K562 (cell line): ENCODE results near the gene OR2Z1. TPM values are rescaled to one million over a fixed set of nuclear protein-coding genes. Genes with fewer than 3 reads are reported as not detected.

Experiments used
- ATAC-seq: fragments of 200-7000 bp; cut with Tn5 transposase; 3 replicates; pipeline ENCODE4 v1.9.1; 2020; ENCODE audit warnings: moderate library complexity
- BruUV-seq: library from RNA; stranded (reverse); fragments of 400-500 nt; replicated peaks from 2 replicates; lab custom pipeline; 2021; lab: Mats Ljungman, UMichigan
- CTCF ChIA-PET: fragments of 300-600 bp; formaldehyde crosslinking; extraction: SDS; loops from one replicate; lab custom pipeline; 2021; ENCODE audit warnings: low intra/inter-chr PET ratio; lab: Yijun Ruan, JAX
- POLR2A ChIA-PET: fragments of 300-600, 350-650 bp; sonication (Branson Sonifier 250); formaldehyde crosslinking; extraction: SDS; loops from one replicate; lab custom pipeline; 2021; ENCODE audit warnings: antibody characterized with exemption, inconsistent platforms; lab: Yijun Ruan, JAX
- DNase-seq, 4 experiments: peaks; one replicate each; pipeline versions ENCODE4 v3.0.0 to v3.0.0-alpha.2; 2011 to 2018; ENCODE audit warnings: low spot score in 3 of 4, mixed read lengths in 3 of 4; ENCODE audit errors: extremely low read depth in 1 of 4
- FAIRE-seq: peaks from 2 replicates; lab custom pipeline; 2011; peaks lifted over from hg19 to GRCh38; lab: Jason Lieb, UNC
- H2AFZ ChIP-seq: 2 replicates; pipeline ENCODE4 v1.6.0; 2011; ENCODE audit warnings: low read depth, low read length, control low read depth, inconsistent platforms
- H3K27ac ChIP-seq: fragments of 200-600 bp; 3 replicates; pipeline ENCODE4 v1.8.0; 2011; ENCODE audit warnings: low read depth, mild to moderate bottlenecking, control low read depth, inconsistent platforms, low read length, moderate library complexity, mixed read lengths; ENCODE audit errors: extremely low read depth
- H3K27me3 ChIP-seq, 2 experiments: fragments of 300-600 bp in 1 of 2; 2 replicates in 1 of 2; 3 replicates in 1 of 2; pipeline versions ENCODE4 v1.6.0 to v1.8.0; 2011; ENCODE audit warnings: inconsistent platforms in 2 of 2, low read length in 2 of 2, mild to moderate bottlenecking in 1 of 2, mixed read lengths in 1 of 2, moderate library complexity in 1 of 2; ENCODE audit not compliant: control insufficient read depth in 2 of 2, insufficient read depth in 2 of 2
- H3K36me3 ChIP-seq: fragments of 300-600 bp; 3 replicates; pipeline ENCODE4 v1.8.0; 2011; ENCODE audit warnings: mild to moderate bottlenecking, low read length, inconsistent platforms; ENCODE audit not compliant: control insufficient read depth, insufficient read depth
- H3K4me1 ChIP-seq, 2 experiments: fragments of 200-600 bp in 1 of 2; replicated peaks in 1 of 2; 2 replicates in 1 of 2; 3 replicates in 1 of 2; pipeline versions ENCODE4 v1.5.1 to v1.8.0; 2011; ENCODE audit warnings: inconsistent platforms in 2 of 2, low read length in 2 of 2, mild to moderate bottlenecking in 1 of 2, mixed read lengths in 1 of 2, moderate library complexity in 1 of 2; ENCODE audit not compliant: control insufficient read depth in 2 of 2, insufficient read depth in 2 of 2
- H3K4me2 ChIP-seq: 2 replicates; pipeline ENCODE4 v1.6.1; 2011; ENCODE audit warnings: low read length, control low read depth, inconsistent platforms, mixed read lengths; ENCODE audit not compliant: insufficient read depth
- H3K4me3 ChIP-seq: fragments of 200-600 bp; sonication (generic), shearing (Covaris generic); 2 replicates; pipeline ENCODE4 v1.5.1; 2016; ENCODE audit warnings: control low read depth, inconsistent platforms
- H3K79me2 ChIP-seq: fragments of 200-600 bp; 3 replicates; pipeline ENCODE4 v1.8.0; 2011; ENCODE audit warnings: low read length, inconsistent platforms; ENCODE audit not compliant: control insufficient read depth, insufficient read depth
- H3K9ac ChIP-seq, 2 experiments: 2 replicates each; pipeline versions ENCODE4 v1.6.0 to v1.6.1; 2011; ENCODE audit warnings: low read depth in 2 of 2, low read length in 2 of 2, control low read depth in 1 of 2, inconsistent platforms in 1 of 2, mild to moderate bottlenecking in 1 of 2, mixed read lengths in 1 of 2; ENCODE audit not compliant: insufficient read depth in 1 of 2
- H3K9me1 ChIP-seq: one replicate; pipeline ENCODE4 v1.6.0; 2011; ENCODE audit warnings: inconsistent platforms, mild to moderate bottlenecking, low read length, moderate library complexity; ENCODE audit not compliant: control insufficient read depth, insufficient read depth
- H3K9me3 ChIP-seq: replicated peaks from 2 replicates; pipeline ENCODE4 v1.5.1; 2011; ENCODE audit warnings: low read depth, low read length, inconsistent platforms; ENCODE audit not compliant: control insufficient read depth, insufficient read depth
- H4K20me1 ChIP-seq: replicated peaks from 2 replicates; pipeline ENCODE4 v1.6.1; 2011; ENCODE audit warnings: low read length, inconsistent platforms, mixed read lengths; ENCODE audit not compliant: control insufficient read depth, insufficient read depth
- CC2D1A ChIP-seq: fragments of 450-650 bp; IDR thresholded peaks from 2 replicates; pipeline ENCODE4 v1.6.1; 2017; ENCODE audit warnings: mild to moderate bottlenecking
- EP400 ChIP-seq: fragments of 450-650 bp; IDR thresholded peaks from 2 replicates; pipeline ENCODE4 v1.6.1; 2017; ENCODE audit warnings: antibody characterized with exemption, mild to moderate bottlenecking, moderate library complexity
- GABPB1 ChIP-seq: sonication (generic); formaldehyde crosslinking; IDR thresholded peaks from 2 replicates; pipeline ENCODE4 v1.8.0; 2022; ENCODE audit warnings: mild to moderate bottlenecking, missing genetic modification reagents
- HBP1 ChIP-seq: fragments of 450-650 bp; formaldehyde crosslinking; IDR thresholded peaks from 2 replicates; pipeline ENCODE4 v1.4.0; 2022; ENCODE audit warnings: missing genetic modification characterization
- HES1 ChIP-seq: fragments of 450-650 bp; IDR thresholded peaks from 2 replicates; pipeline ENCODE4 v1.6.1; 2016; ENCODE audit warnings: low read depth, mild to moderate bottlenecking, moderate library complexity
- HMG20B ChIP-seq: fragments of 250-450 bp; sonication (Bioruptor Pico); IDR thresholded peaks from 2 replicates; pipeline ENCODE4 v1.5.0; 2021; ENCODE audit warnings: mild to moderate bottlenecking
- HNRNPLL ChIP-seq: fragments of 200-400 bp; formaldehyde crosslinking; IDR thresholded peaks from 2 replicates; pipeline ENCODE4 v1.6.1; 2017; ENCODE audit warnings: low read length, low read depth, mild to moderate bottlenecking; ENCODE audit not compliant: poor library complexity, severe bottlenecking
- MITF ChIP-seq: IDR thresholded peaks from 2 replicates; pipeline ENCODE4 v1.6.1; 2014; ENCODE audit warnings: antibody characterized with exemption
- NCOA6 ChIP-seq: fragments of 450-650 bp; IDR thresholded peaks from 2 replicates; pipeline ENCODE4 v1.6.1; 2017; ENCODE audit warnings: mild to moderate bottlenecking
- RBFOX2 ChIP-seq: fragments of 200-400 bp; formaldehyde crosslinking; IDR thresholded peaks from 2 replicates; pipeline ENCODE4 v1.6.1; 2017; ENCODE audit warnings: low read depth, mild to moderate bottlenecking, low read length, moderate library complexity
- SMARCA4 ChIP-seq: fragments of 450-650 bp; IDR thresholded peaks from 2 replicates; pipeline ENCODE4 v1.6.1; 2016
- TCF15 ChIP-seq: fragments of 250-450 bp; sonication (Bioruptor Pico); IDR thresholded peaks from 2 replicates; pipeline ENCODE4 v1.8.0; 2022; ENCODE audit warnings: moderate library complexity, mild to moderate bottlenecking, inconsistent platforms
- TFAM ChIP-seq: fragments of 250-450 bp; sonication (Bioruptor Pico); conservative IDR thresholded peaks from 2 replicates; pipeline ENCODE4 v1.5.0; 2021; ENCODE audit warnings: mild to moderate bottlenecking, moderate library complexity
- TRIM24 ChIP-seq, 2 experiments: fragments of 450-650 bp; IDR thresholded peaks; 2 replicates each; pipeline ENCODE4 v1.6.1; 2016
- TRIM28 ChIP-seq: fragments of 450-650 bp; IDR thresholded peaks from 2 replicates; pipeline ENCODE4 v1.6.1; 2017
- ZNF431 ChIP-seq: sonication (generic); formaldehyde crosslinking; IDR thresholded peaks from 2 replicates; pipeline ENCODE4 v1.8.0; 2022; ENCODE audit warnings: mild to moderate bottlenecking, missing genetic modification reagents
- ZNF766 ChIP-seq: fragments of 200-800 bp; sonication (Bioruptor generic); conservative IDR thresholded peaks from 2 replicates; pipeline ENCODE4 v1.6.1; 2016; ENCODE audit warnings: missing genetic modification characterization, missing compliant biosample characterization
- WGBS: fragments of 100-300 bp; shearing (Covaris generic); methylation state at CpG from one replicate; pipeline ENCODE4 v1.1.6; 2016; ENCODE audit warnings: low coverage, mixed read lengths; ENCODE audit not compliant: insufficient coverage; ENCODE audit errors: missing lambda C conversion rate; 5-methylcytosine and 5-hydroxymethylcytosine counted together
- in situ Hi-C: fragments of 300-500 bp; cut with MboI; formaldehyde crosslinking; loops from 4 replicates; pipeline ENCODE4 v1.15.0; 2018; ENCODE audit warnings: inconsistent platforms, mixed read lengths
- intact Hi-C: fragments of 100-400 bp; cut with micrococcal nuclease; formaldehyde crosslinking; loops from 2 replicates; pipeline ENCODE4 v1.14.2; 2022
- polyA plus RNA-seq, 8 experiments: library from polyadenylated mRNA; depleted of rRNA in 4 of 8; stranded (reverse) in 5 of 8; unstranded in 3 of 8; fragments of >200 nt; fragmentation: Nextera tagmentation in 2 of 8; fragmentation: Illumina TruSeq in 1 of 8; extraction: Ambion mirVana in 2 of 8; extraction: Trizol in 1 of 8; gene quantifications; 2 replicates each; pipeline versions ENCODE4 v1.2.1 to v1.2.3, GENCODE V29; 2011 to 2014; ENCODE audit warnings: inconsistent platforms in 1 of 8, missing spikeins in 1 of 8
- total RNA-seq, 7 experiments: library from RNA; depleted of rRNA in 6 of 7; stranded (reverse); fragments of >200 nt in 6 of 7; fragmentation: Illumina TruSeq in 2 of 7; extraction: Trizol in 2 of 7; gene quantifications; 2 replicates each; pipeline versions ENCODE4 v1.2.1 to v1.2.3, GENCODE V29; 2011 to 2021; ENCODE audit warnings: low replicate concordance in 1 of 7

The OR2Z1 gene
- total and polyA plus RNA-seq, 9 of the 15 experiments (the other 6 are each of a cell fraction or from before 2014, with no cell fraction given), result 0.13 TPM; not detected in 8

- in situ Hi-C loops, result no loop called here
- ATAC-seq, result no peak
- CTCF ChIA-PET, result no interaction called here
Measured at GRCh38 chr19:8673276-8673891, 48.0 kb upstream of the OR2Z1 start.

More at GRCh38 chr19:8673276-8673891, 48.0 kb upstream of the OR2Z1 start:
- H3K36me3 ChIP-seq, result no peaks in the 10 kb centered on the region
- no peaks in the 10 kb centered on the region for H3K79me2 ChIP-seq
- H2AFZ ChIP-seq, result no peak overlapping the region
- WGBS, result 11% methylated on average over 6 of the region's 6 CpGs
- BruUV-seq, result no TSS peak
- H3K27me3 ChIP-seq, result peaks cover 0 to 5% of the 10 kb centered on the region in 2 experiments; a peak in 1 of 5 replicates
- no peak for DNase-seq
- no peak overlapping the region for H3K27ac ChIP-seq
- H3K4me1 ChIP-seq, result peaks cover 0 to 9% of the 10 kb centered on the region in 2 experiments; a peak in 2 of 5 replicates
- no peaks in the 10 kb centered on the region for H3K9me3 ChIP-seq
- H3K9ac ChIP-seq, result no peak overlapping the region
- POLR2A ChIA-PET, result no interaction called here
- no peak overlapping the region for H3K4me3 ChIP-seq
- TF ChIP-seq ZNF766 (CRISPR knock-in tag) (no peak), GABPB1 (no peak), TRIM24 (IDR thresholded peaks at IDR 0.05) (no peak), HES1 (no peak), HBP1 (CRISPR knock-in tag) (no peak), NCOA6 (no peak), MITF (no peak), ZNF431 (CRISPR knock-in tag) (no peak), TRIM28 (no peak), SMARCA4 (no peak), TFAM (CRISPR knock-in tag) (no peak), HMG20B (CRISPR knock-in tag) (no peak), TCF15 (CRISPR knock-in tag) (no peak), RBFOX2 (no peak), EP400 (no peak), HNRNPLL (no peak), CC2D1A (no peak)
- H3K9me1 ChIP-seq, result no peaks in the 10 kb centered on the region
- FAIRE-seq, result no peak
- intact Hi-C loops, result no loop called here
- H4K20me1 ChIP-seq, result 0 out of 2 replicates have a peak, but pooled peaks cover 3% of the 10 kb centered on the region
- no peak overlapping the region for H3K4me2 ChIP-seq
